ENCODE data around the gene SKAP1.

SKAP1 gene

GRCh38 chr17:48149787-48150463 is 280.1 kb downstream of the SKAP1 start:
- DNase-seq (ENCODE audit: low spot score): no peak
- TF ChIP-seq, protein P1, sequence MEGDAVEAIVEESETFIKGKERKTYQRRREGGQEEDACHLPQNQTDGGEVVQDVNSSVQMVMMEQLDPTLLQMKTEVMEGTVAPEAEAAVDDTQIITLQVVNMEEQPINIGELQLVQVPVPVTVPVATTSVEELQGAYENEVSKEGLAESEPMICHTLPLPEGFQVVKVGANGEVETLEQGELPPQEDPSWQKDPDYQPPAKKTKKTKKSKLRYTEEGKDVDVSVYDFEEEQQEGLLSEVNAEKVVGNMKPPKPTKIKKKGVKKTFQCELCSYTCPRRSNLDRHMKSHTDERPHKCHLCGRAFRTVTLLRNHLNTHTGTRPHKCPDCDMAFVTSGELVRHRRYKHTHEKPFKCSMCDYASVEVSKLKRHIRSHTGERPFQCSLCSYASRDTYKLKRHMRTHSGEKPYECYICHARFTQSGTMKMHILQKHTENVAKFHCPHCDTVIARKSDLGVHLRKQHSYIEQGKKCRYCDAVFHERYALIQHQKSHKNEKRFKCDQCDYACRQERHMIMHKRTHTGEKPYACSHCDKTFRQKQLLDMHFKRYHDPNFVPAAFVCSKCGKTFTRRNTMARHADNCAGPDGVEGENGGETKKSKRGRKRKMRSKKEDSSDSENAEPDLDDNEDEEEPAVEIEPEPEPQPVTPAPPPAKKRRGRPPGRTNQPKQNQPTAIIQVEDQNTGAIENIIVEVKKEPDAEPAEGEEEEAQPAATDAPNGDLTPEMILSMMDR (conservative IDR thresholded peaks at IDR 0.05; ENCODE audit: low read depth): no peak
- H3K27ac ChIP-seq: no peak overlapping the region
- ChIA-PET CTCF (no interaction called here), POLR2A (ENCODE audit: low non-redundant PET) (no interaction called here)

GRCh38 chr17:48148854-48149786 is 280.9 kb downstream of the SKAP1 start:
- CTCF ChIA-PET: no interaction called here
- TF ChIP-seq, protein P1 (conservative IDR thresholded peaks at IDR 0.05; ENCODE audit: low read depth): no peak
- H3K27ac ChIP-seq: no peak overlapping the region
- POLR2A ChIA-PET (ENCODE audit: low non-redundant PET): no interaction called here
- DNase-seq (ENCODE audit: low spot score): no peak

DNA sequence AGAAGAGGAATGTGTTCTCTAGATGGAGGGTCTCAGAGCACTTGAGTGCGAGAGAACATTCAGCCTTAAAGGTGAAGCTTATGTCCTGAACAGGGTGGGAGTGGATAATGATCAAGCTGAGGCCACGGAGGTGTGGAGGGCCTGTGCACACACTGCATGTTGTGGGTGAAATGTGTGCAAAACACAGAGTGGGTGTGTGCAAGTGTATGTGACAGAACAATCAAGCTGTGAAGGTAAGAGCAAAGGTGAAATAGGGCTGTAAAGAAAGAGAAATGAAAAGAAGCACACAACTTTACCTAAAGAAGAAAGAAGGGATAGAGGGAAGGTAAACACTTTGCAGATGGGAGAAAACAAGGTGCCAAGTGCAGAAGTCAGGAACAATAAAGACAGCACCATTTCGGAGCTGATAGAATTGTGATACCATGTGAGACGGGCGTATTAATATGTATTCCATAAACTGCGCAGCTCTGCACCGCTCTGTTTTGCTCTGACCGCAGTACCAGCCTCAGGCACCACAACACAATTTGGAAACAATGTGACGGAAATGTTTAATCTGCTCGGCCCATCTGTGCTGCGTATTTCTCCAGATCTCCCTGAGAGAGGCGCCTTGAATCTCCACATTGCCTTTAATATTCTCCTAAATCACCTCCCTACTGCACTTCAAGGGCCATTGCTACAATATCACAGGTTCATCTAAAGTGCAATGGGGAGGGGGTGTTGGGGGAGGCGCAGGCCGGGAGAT is 281.8 kb downstream of the SKAP1 start:
- DNase-seq (ENCODE audit: low spot score): no peak
- TF ChIP-seq, protein P1 (conservative IDR thresholded peaks at IDR 0.05; ENCODE audit: low read depth): no peak
- no peak overlapping the region for H3K27ac ChIP-seq
- ChIA-PET CTCF (interaction anchor here (0.8 to 2.4 kb wide), 2 partner anchors 17 to 471 kb away, joined by 6 to 7 read pairs; no protein-coding TSS in a partner anchor), POLR2A (ENCODE audit: low non-redundant PET) (no interaction called here)

DNA sequence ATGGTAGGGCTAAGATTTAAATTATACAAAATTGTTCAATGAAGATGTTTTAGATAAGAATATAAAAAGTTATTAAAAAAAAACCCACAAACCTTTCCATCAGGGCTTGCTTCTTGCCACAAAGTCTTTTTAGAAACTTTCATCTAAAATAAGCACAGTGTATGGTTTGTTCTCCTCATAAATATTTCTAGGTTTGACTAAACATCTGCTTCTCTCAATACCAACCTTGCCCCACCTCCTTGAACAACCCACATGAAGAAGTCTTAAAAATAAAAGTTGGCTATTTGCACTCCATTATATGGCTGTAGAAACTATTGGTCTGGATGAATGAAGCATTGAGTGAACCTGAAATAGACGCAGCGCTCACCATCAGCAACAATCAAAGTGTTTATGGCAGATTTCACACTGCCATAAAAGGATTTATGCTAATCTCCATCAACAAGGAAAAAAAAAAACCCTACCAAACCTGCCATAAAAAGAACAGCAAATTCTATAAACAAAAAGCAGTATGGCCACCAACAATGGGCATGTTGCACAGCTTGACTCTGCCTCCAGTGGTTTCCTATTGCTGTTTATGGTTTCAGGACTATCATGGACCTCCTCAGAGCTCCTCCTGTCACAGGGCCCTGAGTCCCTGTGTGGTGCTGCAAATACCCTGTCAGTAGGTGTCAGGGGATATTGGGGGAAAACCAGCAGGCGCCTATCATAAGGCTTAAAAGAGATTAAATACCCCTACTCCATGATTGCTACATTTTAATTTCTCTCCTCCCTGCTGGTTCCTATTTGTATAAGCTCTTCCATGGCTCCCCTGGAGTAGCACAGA is 284.8 kb downstream of the SKAP1 start:
- ChIA-PET CTCF (no interaction called here), POLR2A (ENCODE audit: low non-redundant PET) (no interaction called here)
- DNase-seq (ENCODE audit: low spot score): no peak

DNA sequence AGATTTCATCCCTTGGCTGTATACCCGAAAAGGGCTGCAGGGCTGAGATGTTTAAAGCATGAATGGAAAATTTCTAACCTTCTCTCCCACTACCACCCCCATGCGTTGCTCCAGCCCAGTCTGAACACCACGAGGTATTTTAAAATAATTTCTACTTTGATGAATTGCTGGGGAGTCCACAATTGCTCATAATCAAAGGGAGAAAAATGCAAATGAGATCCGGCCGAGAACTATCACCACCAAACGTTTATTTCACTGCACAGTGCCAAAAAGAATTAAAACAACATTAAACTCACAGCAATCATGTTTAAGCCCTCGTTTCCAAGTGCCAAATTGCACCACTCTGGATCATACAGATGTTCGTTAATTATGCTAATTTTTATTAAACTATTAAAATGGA is 285.8 kb downstream of the SKAP1 start:
- TF ChIP-seq, protein P1 (conservative IDR thresholded peaks at IDR 0.05; ENCODE audit: low read depth): no peak
- no peak overlapping the region for H3K27ac ChIP-seq
- ChIA-PET CTCF (interaction anchor here (0.6 kb wide), 1 partner anchor 53 kb away, joined by 3 read pairs; no protein-coding TSS in a partner anchor), POLR2A (ENCODE audit: low non-redundant PET) (no interaction called here)
- DNase-seq (ENCODE audit: low spot score): no peak

More for the DNA sequence above, 284.8 kb downstream of the SKAP1 start:
- H3K27ac ChIP-seq: no peak overlapping the region
- TF ChIP-seq, protein P1 (conservative IDR thresholded peaks at IDR 0.05; ENCODE audit: low read depth): no peak

All from RWPE1 (cell line).